Nephron progenitor cell (in vitro differentiated cells): ENCODE data around the gene QDPR.

ENCODE experiments used
- DNase-seq: peaks from one replicate; pipeline ENCODE4 v3.0.0; 2021
- H3K27ac Mint-ChIP-seq: 2 replicates; pipeline ENCODE4 v1.8.0; 2021; ENCODE audit warnings: mild to moderate bottlenecking, moderate library complexity, mixed read lengths
- H3K27me3 Mint-ChIP-seq: 2 replicates; pipeline ENCODE4 v1.8.0; 2021; ENCODE audit warnings: mild to moderate bottlenecking, low read depth, mixed read lengths; ENCODE audit not compliant: poor library complexity
- H3K36me3 Mint-ChIP-seq: 2 replicates; pipeline ENCODE4 v1.8.0; 2021; ENCODE audit warnings: low read depth, mixed read lengths
- H3K4me1 Mint-ChIP-seq: 2 replicates; pipeline ENCODE4 v1.8.0; 2021; ENCODE audit warnings: mixed read lengths
- H3K4me3 Mint-ChIP-seq: 2 replicates; pipeline ENCODE4 v1.8.0; 2021; ENCODE audit warnings: mild to moderate bottlenecking, moderate library complexity, mixed read lengths
- H3K9me3 Mint-ChIP-seq: 2 replicates; pipeline ENCODE4 v1.8.0; 2021; ENCODE audit warnings: mild to moderate bottlenecking, moderate library complexity, mixed read lengths
- CTCF ChIP-seq: fragments of 200-600 bp; sonication (generic); IDR thresholded peaks from 2 replicates; pipeline ENCODE4 v1.5.0; 2021; ENCODE audit warnings: antibody characterized with exemption

Gene QDPR

GRCh38 chr4:17523662-17524061, 11.8 kb upstream of the QDPR start:
- peaks cover 15% of the 10 kb centered on the region for H3K27me3 Mint-ChIP-seq
- H3K9me3 Mint-ChIP-seq: no peaks in the 10 kb centered on the region
- no peak overlapping the region for H3K4me3 Mint-ChIP-seq
- TF ChIP-seq CTCF: no peak
- no peak for DNase-seq
- no peaks in the 10 kb centered on the region for H3K36me3 Mint-ChIP-seq
- H3K4me1 Mint-ChIP-seq: no peaks in the 10 kb centered on the region
- no peak overlapping the region for H3K27ac Mint-ChIP-seq

- H3K9me3 Mint-ChIP-seq: no peaks in the 10 kb centered on the region
- DNase-seq: no peak
- H3K4me1 Mint-ChIP-seq: peaks cover 15% of the 10 kb centered on the region
- no peak for TF ChIP-seq CTCF
- peaks cover 15% of the 10 kb centered on the region for H3K27me3 Mint-ChIP-seq
- H3K4me3 Mint-ChIP-seq: no peak overlapping the region
- no peak overlapping the region for H3K27ac Mint-ChIP-seq
- H3K36me3 Mint-ChIP-seq: no peaks in the 10 kb centered on the region
These were observed 9.7 kb upstream of the QDPR start for GRCh38 chr4:17521595-17521994.

- no peaks in the 10 kb centered on the region for H3K9me3 Mint-ChIP-seq
- peaks cover 22% of the 10 kb centered on the region for H3K27me3 Mint-ChIP-seq
- H3K4me3 Mint-ChIP-seq: no peak overlapping the region
- no peak for DNase-seq
- peaks cover 34% of the 10 kb centered on the region for H3K4me1 Mint-ChIP-seq
- H3K36me3 Mint-ChIP-seq: no peaks in the 10 kb centered on the region
- TF ChIP-seq CTCF: no peak
- no peak overlapping the region for H3K27ac Mint-ChIP-seq
These were observed 5.8 kb upstream of the QDPR start for GRCh38 chr4:17517664-17518063.

GRCh38 chr4:17516980-17517379, 5.1 kb upstream of the QDPR start:
- Mint-ChIP-seq H3K4me3 (no peak overlapping the region), H3K9me3 (no peaks in the 10 kb centered on the region), H3K27me3 (peaks cover 24% of the 10 kb centered on the region), H3K4me1 (peaks cover 39% of the 10 kb centered on the region), H3K27ac (peak overlapping the region; percentile 16), H3K36me3 (no peaks in the 10 kb centered on the region)
- DNase-seq: no peak
- TF ChIP-seq CTCF: no peak

GRCh38 chr4:17515445-17516407, 3.8 kb upstream of the QDPR start:
- Mint-ChIP-seq H3K36me3 (no peaks in the 10 kb centered on the region), H3K9me3 (no peaks in the 10 kb centered on the region), H3K4me1 (peaks cover 50% of the 10 kb centered on the region), H3K27me3 (peaks cover 24% of the 10 kb centered on the region), H3K4me3 (no peak overlapping the region), H3K27ac (no peak overlapping the region)
- no peak for TF ChIP-seq CTCF
- DNase-seq: no peak

- Mint-ChIP-seq H3K4me3 (no peak within 1 kb of the TSS), H3K4me1 (peaks cover 58% of the 10 kb centered on the region), H3K36me3 (peaks cover 3% of the 10 kb centered on the region), H3K27me3 (peaks cover 24% of the 10 kb centered on the region), H3K9me3 (no peaks in the 10 kb centered on the region), H3K27ac (no peak within 1 kb of the TSS)
- DNase-seq: no peak
- TF ChIP-seq CTCF: no peak
These were observed 3.0 kb upstream of the QDPR start, which contains the start of gene CLRN2 for GRCh38 chr4:17514865-17515264. CLRN2 (plus strand) TSS chr4:17515165; CDS start chr4:17515267, 102 bp downstream.
